Activated T-cell treated with anti-CD3 and anti-CD28 coated beads for 48 hours (primary cell): ENCODE measurements around the gene IMPDH2.
"Not testable (repeated sequence)": the region's sequence is repeated elsewhere in the genome, so short reads cannot be mapped to it uniquely, and the experiment has no call there.

Experiments
- DNase-seq: peaks from one replicate; pipeline ENCODE4 v3.0.0-alpha.2; 2020; ENCODE audit warnings: low read depth

Gene IMPDH2

GRCh38 chr3:49021213-49021812 lies 7.9 kb downstream of the IMPDH2 start:
- peak; percentile 99 for DNase-seq

GRCh38 chr3:49020330-49021212 lies 8.6 kb downstream of the IMPDH2 start:
- DNase-seq: no peak

- no peak for DNase-seq
Observed at GRCh38 chr3:49019941-49020329, 9.3 kb downstream of the IMPDH2 start.

- no peak for DNase-seq
Observed at GRCh38 chr3:49018707-49019006, 10.5 kb downstream of the IMPDH2 start.

GRCh38 chr3:49017971-49018706 lies 11.1 kb downstream of the IMPDH2 start, which contains the start of gene DALRD3:
Gene DALRD3, minus strand, starts transcription at chr3:49018580. Its CDS starts 16 bp downstream, at chr3:49018564.
- peak; percentile 62 for DNase-seq

- no peak for DNase-seq
Observed at GRCh38 chr3:49017229-49017970, 11.8 kb downstream of the IMPDH2 start.

- DNase-seq: no peak
Observed at GRCh38 chr3:49016414-49017228, 12.6 kb downstream of the IMPDH2 start.

GRCh38 chr3:49015765-49016164 lies 13.4 kb downstream of the IMPDH2 start:
- no peak for DNase-seq

- no peak for DNase-seq
Observed at GRCh38 chr3:49015072-49015471, 14.1 kb downstream of the IMPDH2 start.

GRCh38 chr3:49013738-49014660 lies 15.2 kb downstream of the IMPDH2 start:
- peak; percentile 46 for DNase-seq

- no peak for DNase-seq
Observed at GRCh38 chr3:49013113-49013737, 16.0 kb downstream of the IMPDH2 start.

- no peak for DNase-seq
Observed at GRCh38 chr3:49012441-49013017, 16.7 kb downstream of the IMPDH2 start.

GRCh38 chr3:49009396-49009795 lies 19.8 kb downstream of the IMPDH2 start:
- no peak for DNase-seq

GRCh38 chr3:49008627-49009026 lies 20.6 kb downstream of the IMPDH2 start:
- DNase-seq: not testable (repeated sequence)

- DNase-seq: peak; percentile 87
Observed at GRCh38 chr3:49007771-49008528, 21.2 kb downstream of the IMPDH2 start.

GRCh38 chr3:49007068-49007770 lies 22.0 kb downstream of the IMPDH2 start, which contains the start of gene WDR6:
Gene WDR6, plus strand, starts transcription at chr3:49007391. Its CDS starts 41 bp downstream, at chr3:49007432.
- DNase-seq: peak; percentile 96

- no peak for DNase-seq
Observed at GRCh38 chr3:49006408-49007067, 22.7 kb downstream of the IMPDH2 start.
